HG03342 (cell line): ENCODE data around the gene STARD3NL.
"Not testable (repeated sequence)": the region's sequence is repeated elsewhere in the genome, so short reads cannot be mapped to it uniquely, and the experiment has no call there.

Experiments
- ATAC-seq: cut with Tn5 transposase; IDR thresholded peaks from one replicate; pipeline ENCODE4 v1.9.1; 2021; ENCODE audit warnings: mild to moderate bottlenecking, moderate library complexity; ENCODE audit not compliant: unreplicated experiment

Gene STARD3NL

DNA sequence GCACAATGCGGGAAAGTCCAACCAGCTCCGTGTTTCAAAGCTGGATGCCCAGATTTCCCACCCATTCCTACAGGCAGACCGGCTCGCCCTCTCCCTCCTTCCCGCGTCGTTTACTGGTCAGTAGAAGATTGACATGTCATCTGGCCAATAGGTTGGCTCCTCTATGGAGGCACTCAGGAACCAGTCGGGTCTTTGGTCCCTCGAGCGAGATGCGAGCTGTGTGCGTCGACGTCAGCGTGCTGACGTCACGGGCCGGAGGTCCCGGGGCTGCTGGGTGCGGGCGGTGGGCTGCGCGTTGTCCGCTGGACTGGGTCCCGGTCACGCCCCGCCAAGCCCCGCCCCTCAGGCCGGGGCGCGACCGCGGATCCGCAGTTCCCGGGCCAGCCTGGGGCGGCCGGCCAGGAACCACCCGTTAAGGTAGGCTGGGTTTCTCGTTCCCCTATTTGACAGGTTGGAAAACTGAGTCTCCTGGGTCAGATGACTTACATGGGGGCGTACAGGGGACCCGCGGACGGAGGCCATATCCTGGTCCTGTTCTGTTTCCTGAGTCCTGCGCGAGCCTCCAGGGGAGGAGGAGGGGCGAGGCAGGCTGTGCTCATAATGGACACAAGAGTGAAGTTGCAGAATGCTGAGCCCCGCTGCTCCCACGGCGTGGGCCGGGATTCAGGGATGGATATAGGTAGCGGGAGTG lies at the start of gene STARD3NL:
Gene STARD3NL, plus strand, starts transcription at position 242 of the 691 bp plus-strand sequence. CDS start 29,260 bp downstream, outside the sequence.
- ATAC-seq, result peak; percentile 99

GRCh38 chr7:38129162-38129561 lies 48.9 kb upstream of the STARD3NL start:
- ATAC-seq, result no peak

GRCh38 chr7:38129579-38129978 lies 48.5 kb upstream of the STARD3NL start:
- ATAC-seq, result no peak

- ATAC-seq, result no peak
These were observed 39.9 kb upstream of the STARD3NL start for GRCh38 chr7:38138171-38138570.

GRCh38 chr7:38141187-38141586 lies 36.9 kb upstream of the STARD3NL start:
- no peak for ATAC-seq

DNA sequence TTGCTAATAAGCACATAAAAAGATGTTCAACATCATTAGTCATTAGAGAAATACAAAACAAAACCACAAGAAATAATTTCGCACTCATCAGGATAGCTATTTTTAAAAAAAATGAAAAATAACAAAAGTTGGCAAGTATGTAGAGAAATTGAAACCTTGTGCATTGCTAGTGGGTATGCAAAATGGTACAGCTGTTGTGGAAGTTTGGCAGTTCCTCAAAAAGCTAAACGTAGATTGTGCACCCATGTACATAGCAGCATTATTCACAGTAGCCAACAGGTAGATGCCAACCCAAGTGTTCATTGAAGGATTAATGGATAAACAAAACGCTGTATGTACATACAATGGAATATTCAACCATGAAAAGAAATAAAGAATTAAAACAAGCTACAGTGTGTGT lies 35.3 kb upstream of the STARD3NL start:
- ATAC-seq, result peak; percentile 75

- no peak for ATAC-seq
These were observed 31.0 kb upstream of the STARD3NL start for GRCh38 chr7:38147005-38147404.

- no peak for ATAC-seq
These were observed 26.5 kb upstream of the STARD3NL start for GRCh38 chr7:38151556-38151955.

DNA sequence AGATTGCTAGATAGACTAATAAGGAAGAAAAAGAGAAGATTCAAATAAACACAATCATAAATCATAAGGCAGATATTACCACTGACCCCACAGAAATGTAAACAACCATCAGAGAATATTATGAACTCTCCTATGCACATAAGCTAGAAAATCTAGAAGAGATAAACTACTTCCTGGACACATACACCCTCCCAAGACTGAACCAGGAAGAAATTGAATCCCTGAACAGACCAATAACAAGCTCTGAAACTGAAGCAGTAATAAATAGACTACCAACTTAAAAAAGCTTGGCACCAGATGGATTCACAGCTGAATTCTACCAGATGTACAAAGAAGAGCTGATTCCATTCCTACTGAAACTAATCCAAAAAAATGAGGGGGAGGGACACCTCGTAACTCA lies 24.5 kb upstream of the STARD3NL start:
- no peak for ATAC-seq

- ATAC-seq, result no peak
These were observed 23.8 kb upstream of the STARD3NL start for GRCh38 chr7:38154278-38154677.

- no peak for ATAC-seq
These were observed 18.0 kb upstream of the STARD3NL start for GRCh38 chr7:38160003-38160571.

DNA sequence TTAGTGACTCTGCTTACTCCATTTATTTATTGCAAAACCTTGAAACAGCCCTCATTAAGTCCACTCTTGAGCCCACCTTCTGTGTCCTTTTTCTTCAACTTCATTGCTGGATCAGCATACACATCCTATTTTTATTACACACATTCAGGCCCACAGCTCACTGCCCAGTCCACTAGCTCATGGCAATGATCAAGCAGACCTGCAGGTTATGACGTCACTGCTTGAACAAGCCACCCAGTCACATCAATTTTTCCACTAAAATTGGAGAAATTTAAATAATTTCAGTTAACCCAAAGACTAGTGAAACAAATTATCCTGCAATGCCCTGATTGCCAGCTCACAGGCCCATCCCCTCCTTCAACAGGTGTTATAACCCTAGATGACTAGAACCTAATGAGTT lies 16.0 kb upstream of the STARD3NL start:
- ATAC-seq, result no peak

DNA sequence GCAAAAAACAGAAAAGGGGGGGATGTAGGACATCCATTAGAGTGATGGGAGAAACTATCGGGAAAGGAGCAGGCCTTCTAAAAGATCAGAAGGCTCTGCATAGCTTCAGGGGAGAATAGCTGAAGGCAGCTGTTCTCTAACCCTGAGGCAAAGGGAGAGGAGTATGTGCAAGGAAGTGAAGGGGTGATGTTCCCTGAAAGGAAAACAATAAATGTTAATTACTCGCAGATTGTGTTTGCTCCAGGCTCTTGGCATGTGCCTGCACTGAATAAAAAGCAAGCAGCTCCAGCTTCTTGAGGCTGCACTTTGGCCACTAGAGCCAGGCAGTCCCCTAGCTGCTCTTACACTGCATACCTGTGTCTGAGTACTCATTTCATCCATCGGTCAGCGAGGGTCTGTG lies 14.4 kb upstream of the STARD3NL start:
- no peak for ATAC-seq

DNA sequence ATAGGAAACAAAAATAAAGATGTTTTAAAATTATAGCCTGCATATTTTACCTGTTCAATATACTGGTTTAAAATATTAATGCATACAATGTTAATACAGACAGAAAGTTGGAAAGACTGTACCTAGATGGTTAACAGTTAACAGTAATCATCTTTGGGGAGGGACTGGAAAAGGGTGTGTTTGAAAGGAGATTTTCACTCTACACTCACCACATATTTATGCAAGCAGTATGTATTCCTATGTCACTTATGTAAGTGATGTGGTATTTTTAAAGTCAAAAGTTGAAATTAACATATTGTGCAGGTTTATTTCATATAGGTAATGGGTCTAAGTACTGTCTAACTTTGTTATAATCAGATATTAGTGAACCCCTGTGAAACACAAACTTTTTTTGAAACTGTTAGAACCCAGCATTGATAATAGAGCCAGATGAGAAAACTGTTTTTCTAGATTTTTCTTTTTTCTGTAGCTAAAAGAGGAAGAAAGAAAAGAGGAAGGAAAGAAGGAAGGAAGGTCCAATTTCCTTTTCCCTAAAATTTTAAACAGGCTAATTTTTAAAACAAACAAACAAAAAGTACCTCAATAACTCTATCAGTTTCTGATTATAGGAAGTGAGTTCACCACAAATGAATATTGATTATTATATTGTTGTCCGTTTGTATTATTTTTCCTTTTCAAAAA lies 9.0 kb upstream of the STARD3NL start:
- no peak for ATAC-seq

DNA sequence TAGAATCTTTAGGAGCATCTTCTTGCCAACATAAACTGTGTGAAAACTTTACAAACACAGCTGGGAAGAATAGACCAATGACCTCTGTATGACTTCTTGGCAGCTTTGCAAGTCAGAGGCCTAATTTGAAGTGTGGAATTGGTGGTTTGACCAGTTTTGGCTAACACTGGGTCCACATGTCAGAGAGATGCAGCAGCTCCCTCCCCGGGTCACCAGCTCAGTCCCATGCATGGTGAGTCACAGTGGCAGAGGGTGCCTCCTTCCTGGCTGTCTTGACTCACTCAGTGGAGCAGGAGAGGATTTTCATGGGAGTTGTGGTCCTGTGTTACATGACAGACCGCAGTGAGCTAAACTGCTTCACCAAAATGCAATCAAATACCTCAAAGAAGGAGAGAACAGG lies 8.2 kb upstream of the STARD3NL start:
- ATAC-seq, result peak; percentile 43

- peak; percentile 59 for ATAC-seq
These were observed 6.2 kb upstream of the STARD3NL start for GRCh38 chr7:38171623-38172391.

- not testable (repeated sequence) for ATAC-seq
These were observed 2.5 kb upstream of the STARD3NL start for GRCh38 chr7:38175547-38175946.

- peak; percentile 0 for ATAC-seq
These were observed 433 bp upstream of the STARD3NL start for GRCh38 chr7:38177621-38178003.

DNA sequence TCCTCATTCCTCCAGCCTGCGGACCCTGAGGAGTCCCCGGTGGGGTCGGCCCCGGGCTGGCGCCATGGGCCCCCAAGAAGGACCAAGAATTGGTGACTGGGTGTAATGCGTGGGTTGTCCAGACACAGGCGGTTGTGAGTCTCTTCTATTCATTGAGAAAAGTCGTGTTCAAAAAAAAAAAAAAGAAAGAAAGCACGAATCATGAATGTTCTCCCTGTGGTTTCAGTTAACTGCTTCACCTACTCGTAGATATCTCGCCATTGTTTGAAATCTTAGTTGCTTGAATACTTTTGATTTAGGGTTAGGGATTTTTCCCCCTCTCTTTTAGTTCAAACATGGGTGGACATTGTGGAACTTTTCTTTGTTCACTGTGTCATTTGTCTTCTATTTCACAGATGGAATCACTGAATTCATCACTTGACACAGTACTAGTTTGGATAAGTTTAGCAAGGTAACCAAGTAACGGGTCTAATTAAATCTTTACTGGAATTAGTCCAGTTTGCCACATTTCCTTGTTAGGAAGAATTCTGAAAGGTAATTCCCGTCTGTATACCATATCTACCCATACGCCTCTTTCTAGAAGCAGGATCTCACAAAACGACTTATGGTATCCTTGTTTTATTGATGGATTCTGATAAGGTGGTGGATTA lies 775 bp downstream of the STARD3NL start:
- peak; percentile 36 for ATAC-seq

DNA sequence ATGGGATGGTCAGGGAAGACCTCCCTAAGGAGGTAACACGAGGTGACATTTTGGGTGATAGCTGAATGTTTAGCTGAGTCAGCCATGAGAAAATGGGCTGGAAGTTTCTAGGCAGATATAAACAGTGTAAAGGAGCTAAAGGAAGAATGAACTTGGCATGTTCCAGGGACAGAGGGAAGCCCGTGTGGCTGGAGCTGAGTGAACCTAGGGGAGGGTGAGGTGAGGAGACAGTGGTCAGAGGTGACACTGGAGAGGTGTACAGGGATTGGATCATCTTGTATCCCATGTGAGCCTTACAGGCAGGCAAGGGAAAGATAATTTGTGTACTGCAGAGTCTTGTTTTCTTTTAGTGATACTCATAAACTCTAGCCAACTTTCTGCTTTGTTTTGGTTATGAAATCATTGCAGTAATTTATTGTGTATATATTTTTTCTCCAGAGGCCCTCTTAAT lies 1.8 kb downstream of the STARD3NL start:
- no peak for ATAC-seq

DNA sequence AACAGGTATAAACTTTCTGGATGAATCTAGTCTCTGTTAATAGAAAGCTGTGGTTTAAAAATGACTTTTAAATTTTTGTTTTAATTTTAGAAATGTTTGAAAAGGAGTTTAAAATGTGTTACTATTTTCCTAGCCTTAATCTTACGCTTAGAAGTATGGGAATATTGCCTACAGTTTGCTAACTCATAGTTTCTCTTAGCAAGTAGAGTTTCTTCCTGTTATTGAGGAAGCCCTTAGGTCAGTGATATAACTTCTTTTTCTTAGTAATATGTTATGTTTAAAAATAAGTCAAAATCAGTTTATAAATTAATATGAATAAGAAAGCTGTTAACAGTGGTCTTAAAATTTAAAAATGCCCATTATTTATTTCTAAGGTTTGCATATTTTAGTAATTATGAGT lies 3.1 kb downstream of the STARD3NL start:
- no peak for ATAC-seq
